Neutrophil (primary cell): ENCODE measurements around the gene CNKSR3.

ENCODE experiments used
- H3K27ac ChIP-seq: fragments of 200-600 bp; sonication (generic); 2 replicates; pipeline ENCODE4 v1.5.1; 2016; ENCODE audit warnings: mild to moderate bottlenecking, moderate library complexity
- H3K27me3 ChIP-seq: fragments of 200-600 bp; sonication (generic); 2 replicates; pipeline ENCODE4 v1.6.0; 2016; ENCODE audit warnings: mild to moderate bottlenecking
- H3K36me3 ChIP-seq: fragments of 200-600 bp; sonication (generic); 2 replicates; pipeline ENCODE4 v1.5.1; 2017
- H3K4me1 ChIP-seq, 2 experiments: fragments of 200-600 bp in 1 of 2; sonication (generic) in 1 of 2; 1 replicate in 1 of 2; 2 replicates in 1 of 2; pipeline versions ENCODE4 v1.5.1 to v1.6.1; 2013 to 2016; ENCODE audit warnings: low read depth in 1 of 2, low read length in 1 of 2, mild to moderate bottlenecking in 1 of 2, moderate library complexity in 1 of 2; ENCODE audit not compliant: control insufficient read depth in 1 of 2, insufficient read depth in 1 of 2
- H3K4me3 ChIP-seq, 2 experiments: fragments of 200-600 bp in 1 of 2; sonication (generic) in 1 of 2; 1 replicate in 1 of 2; 2 replicates in 1 of 2; pipeline ENCODE4 v1.5.1; 2013 to 2016; ENCODE audit warnings: low read depth in 1 of 2, low read length in 1 of 2, mild to moderate bottlenecking in 1 of 2, moderate library complexity in 1 of 2
- H3K9me3 ChIP-seq: fragments of 200-600 bp; sonication (generic); 2 replicates; pipeline ENCODE4 v1.5.1; 2016
- TF ChIP-seq, protein P1 (sequence below): fragments of 200-600 bp; sonication (generic); IDR thresholded peaks from 2 replicates; pipeline ENCODE4 v1.5.1; 2016; ENCODE audit warnings: antibody characterized with exemption

CNKSR3 gene

GRCh38 chr6:154438882-154439415, 71.5 kb downstream of the CNKSR3 start:
- Histone ChIP-seq H3K27me3 (no peaks in the 10 kb centered on the region), H3K27ac (no peak overlapping the region), H3K9me3 (no peaks in the 10 kb centered on the region), H3K4me3 (no peak overlapping the region), H3K36me3 (no peaks in the 10 kb centered on the region), H3K4me1 (no peaks in the 10 kb centered on the region)
- TF ChIP-seq, protein P1, sequence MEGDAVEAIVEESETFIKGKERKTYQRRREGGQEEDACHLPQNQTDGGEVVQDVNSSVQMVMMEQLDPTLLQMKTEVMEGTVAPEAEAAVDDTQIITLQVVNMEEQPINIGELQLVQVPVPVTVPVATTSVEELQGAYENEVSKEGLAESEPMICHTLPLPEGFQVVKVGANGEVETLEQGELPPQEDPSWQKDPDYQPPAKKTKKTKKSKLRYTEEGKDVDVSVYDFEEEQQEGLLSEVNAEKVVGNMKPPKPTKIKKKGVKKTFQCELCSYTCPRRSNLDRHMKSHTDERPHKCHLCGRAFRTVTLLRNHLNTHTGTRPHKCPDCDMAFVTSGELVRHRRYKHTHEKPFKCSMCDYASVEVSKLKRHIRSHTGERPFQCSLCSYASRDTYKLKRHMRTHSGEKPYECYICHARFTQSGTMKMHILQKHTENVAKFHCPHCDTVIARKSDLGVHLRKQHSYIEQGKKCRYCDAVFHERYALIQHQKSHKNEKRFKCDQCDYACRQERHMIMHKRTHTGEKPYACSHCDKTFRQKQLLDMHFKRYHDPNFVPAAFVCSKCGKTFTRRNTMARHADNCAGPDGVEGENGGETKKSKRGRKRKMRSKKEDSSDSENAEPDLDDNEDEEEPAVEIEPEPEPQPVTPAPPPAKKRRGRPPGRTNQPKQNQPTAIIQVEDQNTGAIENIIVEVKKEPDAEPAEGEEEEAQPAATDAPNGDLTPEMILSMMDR: no peak

GRCh38 chr6:154435400-154435945, 75.0 kb downstream of the CNKSR3 start:
- Histone ChIP-seq H3K36me3 (no peaks in the 10 kb centered on the region), H3K4me3 (no peak overlapping the region), H3K27me3 (no peaks in the 10 kb centered on the region), H3K27ac (no peak overlapping the region), H3K4me1 (peaks cover 5% of the 10 kb centered on the region in 2 experiments), H3K9me3 (no peaks in the 10 kb centered on the region)
- TF ChIP-seq, protein P1: no peak

GRCh38 chr6:154434662-154435061, 75.8 kb downstream of the CNKSR3 start:
- H3K4me1 ChIP-seq: peaks cover 5% of the 10 kb centered on the region in 2 experiments
- no peak overlapping the region for H3K4me3 ChIP-seq
- H3K36me3 ChIP-seq: no peaks in the 10 kb centered on the region
- H3K27me3 ChIP-seq: no peaks in the 10 kb centered on the region
- TF ChIP-seq, protein P1: no peak
- no peak overlapping the region for H3K27ac ChIP-seq
- no peaks in the 10 kb centered on the region for H3K9me3 ChIP-seq

- Histone ChIP-seq H3K9me3 (no peaks in the 10 kb centered on the region), H3K4me1 (peaks cover 5% of the 10 kb centered on the region in 2 experiments), H3K4me3 (no peak overlapping the region), H3K36me3 (no peaks in the 10 kb centered on the region), H3K27ac (no peak overlapping the region), H3K27me3 (no peaks in the 10 kb centered on the region)
- TF ChIP-seq, protein P1: no peak
Measured at GRCh38 chr6:154433477-154434241, 76.8 kb downstream of the CNKSR3 start.

DNA sequence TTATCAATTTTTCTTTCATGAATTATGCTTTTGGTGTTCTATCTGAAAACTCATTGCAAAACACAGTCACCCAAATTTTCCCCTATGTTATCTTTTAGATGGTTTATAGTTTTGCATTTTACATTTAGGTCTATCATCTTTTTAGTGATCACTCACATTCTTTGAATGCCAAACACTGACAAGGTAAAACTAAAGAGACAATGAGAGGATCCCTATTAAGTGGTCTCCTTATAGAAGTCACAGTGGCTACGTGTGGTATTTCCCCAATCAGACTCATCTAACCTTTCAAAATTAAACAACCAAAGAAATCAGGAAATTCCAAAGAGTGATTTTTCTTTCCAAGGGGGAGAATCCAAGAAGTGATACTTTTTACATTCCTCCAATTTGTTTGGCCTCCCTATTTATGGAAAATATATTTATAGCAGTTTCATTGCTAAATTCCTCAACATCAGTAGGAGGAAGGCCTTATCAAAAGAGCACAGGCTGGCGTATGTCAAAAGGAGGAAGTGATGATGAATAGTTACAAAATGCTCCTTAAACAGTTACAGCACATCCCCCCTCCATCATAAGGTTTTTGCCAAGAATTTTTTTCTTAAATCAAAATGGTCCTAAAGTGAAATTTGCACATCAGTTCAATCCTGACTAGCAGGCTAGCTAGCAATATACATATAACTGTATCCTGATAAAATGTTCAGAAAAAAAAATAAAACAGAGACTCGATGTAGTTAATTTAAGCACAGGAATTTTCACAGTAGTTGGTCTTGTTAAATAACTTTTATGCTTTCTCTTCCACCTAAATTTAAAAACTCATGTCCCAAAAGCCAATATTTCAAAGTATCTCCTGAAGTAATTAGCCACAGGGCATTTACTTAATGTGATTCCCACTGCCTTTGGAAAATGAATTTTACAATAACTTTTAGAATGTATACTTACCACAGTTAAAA, 77.7 kb downstream of the CNKSR3 start:
- Histone ChIP-seq H3K4me1 (peaks cover 5% of the 10 kb centered on the region in 2 experiments), H3K9me3 (no peaks in the 10 kb centered on the region), H3K4me3 (no peak overlapping the region), H3K36me3 (no peaks in the 10 kb centered on the region), H3K27ac (peak overlapping the region; percentile 11), H3K27me3 (no peaks in the 10 kb centered on the region)
- TF ChIP-seq, protein P1: no peak
